ENCODE measurements around the gene CIAO1.

DNA sequence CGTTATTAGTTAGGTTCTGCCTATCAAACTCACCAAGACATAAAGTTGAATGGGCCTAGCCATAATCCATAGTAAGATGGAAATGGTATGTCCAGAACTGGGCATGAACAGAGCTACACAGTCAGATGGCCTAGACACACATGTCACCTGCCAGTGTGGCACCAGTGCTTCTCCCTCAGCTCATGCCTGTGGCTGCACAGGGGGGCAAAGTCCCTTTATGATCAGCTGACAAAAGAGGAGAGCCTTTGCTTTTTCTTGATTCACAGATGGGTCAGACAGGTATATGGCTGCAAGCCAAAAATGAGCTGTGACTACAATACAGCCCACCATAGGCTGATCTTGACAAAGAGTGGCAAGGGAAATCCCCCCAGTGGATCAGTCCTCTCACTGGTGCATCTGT lies 29.1 kb upstream of the CIAO1 start:
- no peak for TF ChIP-seq POLR2A (IDR thresholded peaks at IDR 0.05)
- no peak for TF ChIP-seq POLR2AphosphoS5 (IDR thresholded peaks at IDR 0.05)
- no peak for TF ChIP-seq CTCF (IDR thresholded peaks at IDR 0.05)

Measured in prostate gland (tissue), 2 donors.